Astrocyte (in vitro differentiated cells and primary cell): ENCODE measurements around the gene CHD6. TPM values are rescaled to one million over a fixed set of nuclear protein-coding genes. Genes with fewer than 3 reads are reported as not detected.

Experiments used
- DNase-seq: peaks from one replicate; pipeline ENCODE4 v3.0.0-alpha.2; 2010; ENCODE audit warnings: low read depth
- FAIRE-seq: peaks from 2 replicates; lab custom pipeline; 2011; peaks lifted over from hg19 to GRCh38; lab: Jason Lieb, UNC
- H2AFZ ChIP-seq: 2 replicates; pipeline ENCODE4 v1.6.0; 2012; ENCODE audit warnings: low read depth, low read length, inconsistent platforms
- H3K27ac ChIP-seq: 2 replicates; pipeline ENCODE4 v1.5.1; 2011; ENCODE audit warnings: low read depth, low read length, inconsistent platforms
- H3K27me3 ChIP-seq: 2 replicates; pipeline ENCODE4 v1.6.0; 2011; ENCODE audit warnings: low read length, inconsistent platforms; ENCODE audit not compliant: insufficient read depth
- H3K36me3 ChIP-seq: 2 replicates; pipeline ENCODE4 v1.5.1; 2011; ENCODE audit warnings: low read length, inconsistent platforms; ENCODE audit not compliant: insufficient read depth
- H3K4me1 ChIP-seq: 2 replicates; pipeline ENCODE4 v1.5.1; 2011; ENCODE audit warnings: low read length, inconsistent platforms; ENCODE audit not compliant: insufficient read depth
- H3K4me2 ChIP-seq: 2 replicates; pipeline ENCODE4 v1.6.0; 2012; ENCODE audit warnings: low read length, inconsistent platforms
- H3K4me3 ChIP-seq: 2 replicates; pipeline ENCODE4 v1.5.1; 2011; ENCODE audit warnings: low read depth, mild to moderate bottlenecking, low read length, inconsistent platforms; ENCODE audit not compliant: insufficient read depth
- H3K79me2 ChIP-seq: 2 replicates; pipeline ENCODE4 v1.6.0; 2012; ENCODE audit warnings: mild to moderate bottlenecking, low read length, inconsistent platforms; ENCODE audit not compliant: insufficient read depth
- H3K9ac ChIP-seq: 2 replicates; pipeline ENCODE4 v1.6.0; 2012; ENCODE audit warnings: mild to moderate bottlenecking, low read length, inconsistent platforms
- H3K9me3 ChIP-seq: 2 replicates; pipeline ENCODE4 v1.5.1; 2012; ENCODE audit warnings: low read depth, mild to moderate bottlenecking, low read length, inconsistent platforms; ENCODE audit not compliant: insufficient read depth
- H4K20me1 ChIP-seq: 2 replicates; pipeline ENCODE4 v1.6.0; 2012; ENCODE audit warnings: low read length, inconsistent platforms; ENCODE audit not compliant: insufficient read depth
- H3K27ac Mint-ChIP-seq: one replicate; pipeline ENCODE4 v1.8.0; 2021; ENCODE audit warnings: mild to moderate bottlenecking, mixed read lengths; ENCODE audit not compliant: unreplicated experiment
- H3K27me3 Mint-ChIP-seq: one replicate; pipeline ENCODE4 v1.8.0; 2021; ENCODE audit warnings: low read depth, mixed read lengths; ENCODE audit not compliant: unreplicated experiment
- H3K36me3 Mint-ChIP-seq: one replicate; pipeline ENCODE4 v1.8.0; 2021; ENCODE audit warnings: low read depth, mixed read lengths; ENCODE audit not compliant: unreplicated experiment
- H3K4me1 Mint-ChIP-seq: one replicate; pipeline ENCODE4 v1.8.0; 2021; ENCODE audit warnings: low read depth, mixed read lengths; ENCODE audit not compliant: unreplicated experiment
- H3K4me3 Mint-ChIP-seq: one replicate; pipeline ENCODE4 v1.8.0; 2021; ENCODE audit warnings: mild to moderate bottlenecking, moderate library complexity, mixed read lengths; ENCODE audit not compliant: unreplicated experiment
- H3K9me3 Mint-ChIP-seq: one replicate; pipeline ENCODE4 v1.8.0; 2021; ENCODE audit warnings: mild to moderate bottlenecking, mixed read lengths; ENCODE audit not compliant: unreplicated experiment
- EZH2 ChIP-seq: IDR thresholded peaks from 2 replicates; pipeline ENCODE4 v1.6.1; 2012; ENCODE audit warnings: mild to moderate bottlenecking, low read length, inconsistent platforms; ENCODE audit not compliant: insufficient read depth
- total RNA-seq: library from RNA; stranded (reverse); gene quantifications from 2 replicates; pipeline ENCODE4 v1.2.1, GENCODE V29; 2021
- TF ChIP-seq, protein P1 (sequence below): IDR thresholded peaks from 2 replicates; pipeline ENCODE4 v1.5.1; 2011; ENCODE audit warnings: low read depth, mild to moderate bottlenecking, inconsistent platforms, low read length, moderate library complexity; ENCODE audit not compliant: insufficient read depth

The CHD6 gene
- total RNA-seq, 1 donor from 2014 or later, result 44.7 TPM

DNA sequence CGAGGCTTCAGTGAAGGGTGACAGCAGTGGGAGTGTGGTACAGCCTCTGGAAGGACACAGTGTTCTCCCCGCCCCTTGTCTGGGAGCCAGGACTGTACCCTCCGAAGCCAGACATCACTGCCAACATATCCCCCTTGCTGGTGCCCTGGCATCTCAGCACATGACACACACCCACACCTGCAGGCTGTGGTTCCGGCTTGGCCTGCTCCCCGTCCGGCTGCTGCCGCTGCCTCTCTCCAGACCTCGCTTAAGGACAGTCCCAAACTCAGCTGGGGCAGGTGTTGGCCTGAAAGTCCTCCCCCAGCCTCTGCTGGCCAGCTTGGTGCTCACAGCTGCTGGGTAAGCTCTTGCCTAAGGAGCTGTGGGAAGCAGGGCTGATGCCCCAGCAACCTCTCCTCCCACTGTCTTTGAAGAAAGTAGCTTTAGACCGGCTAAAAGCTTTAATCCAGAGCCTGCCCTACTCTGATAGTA lies 258.6 kb downstream of the CHD6 start:
- Histone ChIP-seq H4K20me1 (no peaks in the 10 kb centered on the region), H3K9ac (no peak overlapping the region), H3K4me3 (no peak overlapping the region), H3K36me3 (no peaks in the 10 kb centered on the region), H3K27me3 (peaks cover 4% of the 10 kb centered on the region), H2AFZ (no peak overlapping the region), H3K79me2 (no peaks in the 10 kb centered on the region), H3K9me3 (no peaks in the 10 kb centered on the region), H3K4me2 (no peak overlapping the region), H3K27ac (no peak overlapping the region), H3K4me1 (no peaks in the 10 kb centered on the region)
- Mint-ChIP-seq H3K4me1 (no peaks in the 10 kb centered on the region), H3K27me3 (peaks cover 5% of the 10 kb centered on the region), H3K4me3 (no peak overlapping the region), H3K9me3 (no peaks in the 10 kb centered on the region), H3K27ac (no peak overlapping the region), H3K36me3 (peaks cover 23% of the 10 kb centered on the region)
- TF ChIP-seq, protein P1, sequence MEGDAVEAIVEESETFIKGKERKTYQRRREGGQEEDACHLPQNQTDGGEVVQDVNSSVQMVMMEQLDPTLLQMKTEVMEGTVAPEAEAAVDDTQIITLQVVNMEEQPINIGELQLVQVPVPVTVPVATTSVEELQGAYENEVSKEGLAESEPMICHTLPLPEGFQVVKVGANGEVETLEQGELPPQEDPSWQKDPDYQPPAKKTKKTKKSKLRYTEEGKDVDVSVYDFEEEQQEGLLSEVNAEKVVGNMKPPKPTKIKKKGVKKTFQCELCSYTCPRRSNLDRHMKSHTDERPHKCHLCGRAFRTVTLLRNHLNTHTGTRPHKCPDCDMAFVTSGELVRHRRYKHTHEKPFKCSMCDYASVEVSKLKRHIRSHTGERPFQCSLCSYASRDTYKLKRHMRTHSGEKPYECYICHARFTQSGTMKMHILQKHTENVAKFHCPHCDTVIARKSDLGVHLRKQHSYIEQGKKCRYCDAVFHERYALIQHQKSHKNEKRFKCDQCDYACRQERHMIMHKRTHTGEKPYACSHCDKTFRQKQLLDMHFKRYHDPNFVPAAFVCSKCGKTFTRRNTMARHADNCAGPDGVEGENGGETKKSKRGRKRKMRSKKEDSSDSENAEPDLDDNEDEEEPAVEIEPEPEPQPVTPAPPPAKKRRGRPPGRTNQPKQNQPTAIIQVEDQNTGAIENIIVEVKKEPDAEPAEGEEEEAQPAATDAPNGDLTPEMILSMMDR, result no peak
- TF ChIP-seq EZH2, result no peak
- no peak for FAIRE-seq
- no peak for DNase-seq

- Mint-ChIP-seq H3K36me3 (peaks cover 31% of the 10 kb centered on the region), H3K27me3 (peaks cover 4% of the 10 kb centered on the region), H3K9me3 (no peaks in the 10 kb centered on the region), H3K4me3 (no peak overlapping the region), H3K27ac (no peak overlapping the region), H3K4me1 (no peaks in the 10 kb centered on the region)
- FAIRE-seq (no peak), DNase-seq (no peak)
- no peak overlapping the region for H3K27ac ChIP-seq
- H3K79me2 ChIP-seq, result no peaks in the 10 kb centered on the region
- TF ChIP-seq, protein P1, result no peak
- no peak for TF ChIP-seq EZH2
- H3K36me3 ChIP-seq, result no peaks in the 10 kb centered on the region
- no peaks in the 10 kb centered on the region for H3K27me3 ChIP-seq
- H3K9me3 ChIP-seq, result no peaks in the 10 kb centered on the region
- no peak overlapping the region for H2AFZ ChIP-seq
- H3K4me1 ChIP-seq, result no peaks in the 10 kb centered on the region
- no peak overlapping the region for H3K4me2 ChIP-seq
- no peak overlapping the region for H3K4me3 ChIP-seq
- H3K9ac ChIP-seq, result no peak overlapping the region
- H4K20me1 ChIP-seq, result no peaks in the 10 kb centered on the region
Observed at GRCh38 chr20:41358717-41359116, 259.5 kb downstream of the CHD6 start.

DNA sequence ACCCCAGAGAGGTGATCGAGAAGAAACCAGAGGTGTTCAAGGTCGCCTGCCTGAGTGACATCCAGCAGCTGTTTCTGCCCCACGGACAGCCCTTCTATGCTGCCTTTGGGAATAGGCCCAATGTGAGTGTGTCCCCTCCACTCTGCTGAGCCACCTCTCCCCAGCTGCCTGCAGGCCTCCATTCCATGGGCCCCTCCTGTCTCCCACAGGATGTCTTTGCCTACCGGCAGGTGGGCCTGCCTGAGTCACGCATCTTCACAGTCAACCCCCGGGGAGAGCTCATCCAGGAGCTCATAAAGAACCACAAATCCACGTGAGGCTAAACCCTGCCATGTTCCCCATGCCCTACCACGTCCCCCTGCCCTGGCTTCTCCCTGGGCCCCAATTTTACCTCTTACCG lies 259.9 kb downstream of the CHD6 start:
- no peaks in the 10 kb centered on the region for H3K9me3 ChIP-seq
- no peak overlapping the region for H3K27ac Mint-ChIP-seq
- FAIRE-seq (no peak), DNase-seq (no peak)
- no peaks in the 10 kb centered on the region for H3K9me3 Mint-ChIP-seq
- no peaks in the 10 kb centered on the region for H4K20me1 ChIP-seq
- H3K27ac ChIP-seq, result no peak overlapping the region
- no peak overlapping the region for H3K9ac ChIP-seq
- TF ChIP-seq, protein P1, result no peak
- TF ChIP-seq EZH2, result no peak
- H3K36me3 ChIP-seq, result no peaks in the 10 kb centered on the region
- H3K4me3 Mint-ChIP-seq, result no peak overlapping the region
- H3K79me2 ChIP-seq, result no peaks in the 10 kb centered on the region
- H2AFZ ChIP-seq, result no peak overlapping the region
- H3K27me3 Mint-ChIP-seq, result no peaks in the 10 kb centered on the region
- H3K27me3 ChIP-seq, result no peaks in the 10 kb centered on the region
- H3K4me3 ChIP-seq, result no peak overlapping the region
- H3K4me1 ChIP-seq, result no peaks in the 10 kb centered on the region
- no peaks in the 10 kb centered on the region for H3K4me1 Mint-ChIP-seq
- H3K4me2 ChIP-seq, result no peak overlapping the region
- H3K36me3 Mint-ChIP-seq, result peaks cover 36% of the 10 kb centered on the region
